HepG2 (cell line): Measurements from ENCODE around the gene KIAA0232. TPM values are rescaled to one million over a fixed set of nuclear protein-coding genes. Genes with fewer than 3 reads are reported as not detected.

ENCODE experiments used
- ATF2 ChIP-seq: sonication (generic); formaldehyde crosslinking; IDR thresholded peaks from 2 replicates; pipeline ENCODE4 v1.4.0; 2020; ENCODE audit warnings: missing genetic modification reagents
- ATF4 ChIP-seq, 2 experiments: fragments of 450-650 bp in 1 of 2; sonication (generic) in 1 of 2; formaldehyde crosslinking; IDR thresholded peaks; 2 replicates each; pipeline versions ENCODE4 v1.5.0 to v1.8.0; 2020 to 2022; ENCODE audit warnings: mild to moderate bottlenecking in 1 of 2, missing genetic modification reagents in 1 of 2
- BORCS8-MEF2B ChIP-seq: sonication (generic); formaldehyde crosslinking; IDR thresholded peaks from 2 replicates; pipeline ENCODE4 v1.8.0; 2022; ENCODE audit warnings: mild to moderate bottlenecking, missing genetic modification reagents
- CENPX ChIP-seq: sonication (generic); formaldehyde crosslinking; IDR thresholded peaks from 2 replicates; pipeline ENCODE4 v1.9.0; 2021; ENCODE audit warnings: mild to moderate bottlenecking, missing genetic modification reagents, moderate library complexity
- DRAP1 ChIP-seq: IDR thresholded peaks from 2 replicates; pipeline ENCODE4 v1.6.1; 2016; ENCODE audit warnings: missing genetic modification reagents, missing compliant biosample characterization
- ERF ChIP-seq: IDR thresholded peaks from 2 replicates; pipeline ENCODE4 v1.6.1; 2018; ENCODE audit warnings: missing biosample characterization, missing genetic modification reagents
- HNRNPH1 ChIP-seq: fragments of 200-400 bp; formaldehyde crosslinking; optimal IDR thresholded peaks from 2 replicates; pipeline ENCODE3; 2017; ENCODE audit warnings: mild to moderate bottlenecking, low read depth, low read length
- MEIS1 ChIP-seq: sonication (generic); formaldehyde crosslinking; IDR thresholded peaks from 2 replicates; pipeline ENCODE4 v1.9.0; 2021; ENCODE audit warnings: mild to moderate bottlenecking, missing genetic modification reagents, moderate library complexity, borderline replicate concordance
- MXI1 ChIP-seq: IDR thresholded peaks from 3 replicates; pipeline ENCODE4 v1.6.1; 2012; ENCODE audit warnings: low read depth, low read length, inconsistent platforms, borderline replicate concordance
- NFATC3 ChIP-seq: sonication (generic); formaldehyde crosslinking; IDR thresholded peaks from 2 replicates; pipeline ENCODE4 v1.5.1; 2020; ENCODE audit warnings: mild to moderate bottlenecking, missing genetic modification reagents
- NFYB ChIP-seq: sonication (generic); formaldehyde crosslinking; IDR thresholded peaks from 2 replicates; pipeline ENCODE4 v1.4.0; 2020; ENCODE audit warnings: missing genetic modification reagents
- RXRA ChIP-seq: sonication (generic); formaldehyde crosslinking; IDR thresholded peaks from 2 replicates; pipeline ENCODE4 v1.5.1; 2020; ENCODE audit warnings: missing genetic modification reagents
- SP140L ChIP-seq: sonication (generic); formaldehyde crosslinking; IDR thresholded peaks from 2 replicates; pipeline ENCODE4 v1.4.0; 2020; ENCODE audit warnings: missing genetic modification reagents, borderline replicate concordance
- SRY ChIP-seq: sonication (generic); formaldehyde crosslinking; IDR thresholded peaks from 2 replicates; pipeline ENCODE4 v1.8.0; 2022; ENCODE audit warnings: mild to moderate bottlenecking, missing genetic modification reagents
- ZBED4 ChIP-seq: sonication (generic); formaldehyde crosslinking; IDR thresholded peaks from 2 replicates; pipeline ENCODE4 v1.4.0; 2020; ENCODE audit warnings: missing genetic modification reagents, borderline replicate concordance
- ZMYM2 ChIP-seq: sonication (generic); formaldehyde crosslinking; IDR thresholded peaks from 2 replicates; pipeline ENCODE4 v1.8.0; 2022; ENCODE audit warnings: mild to moderate bottlenecking, missing genetic modification reagents
- ZNF44 ChIP-seq: sonication (generic); formaldehyde crosslinking; IDR thresholded peaks from 2 replicates; pipeline ENCODE4 v1.5.1; 2020; ENCODE audit warnings: mild to moderate bottlenecking, missing genetic modification reagents
- ZNF558 ChIP-seq: sonication (generic); formaldehyde crosslinking; IDR thresholded peaks from 2 replicates; pipeline ENCODE4 v1.9.0; 2022; ENCODE audit warnings: mild to moderate bottlenecking, missing genetic modification reagents, borderline replicate concordance
- ZNF562 ChIP-seq: sonication (generic); formaldehyde crosslinking; IDR thresholded peaks from 2 replicates; pipeline ENCODE4 v1.8.0; 2022; ENCODE audit warnings: missing genetic modification reagents, borderline replicate concordance
- ZNF615 ChIP-seq: sonication (generic); formaldehyde crosslinking; IDR thresholded peaks from 2 replicates; pipeline ENCODE4 v1.5.0; 2020; ENCODE audit warnings: mild to moderate bottlenecking, missing genetic modification reagents, borderline replicate concordance
- ZNF660 ChIP-seq: sonication (generic); formaldehyde crosslinking; IDR thresholded peaks from 2 replicates; pipeline ENCODE4 v1.5.1; 2020; ENCODE audit warnings: mild to moderate bottlenecking, low read depth, missing genetic modification reagents, borderline replicate concordance
- ZNF749 ChIP-seq: sonication (generic); formaldehyde crosslinking; IDR thresholded peaks from 2 replicates; pipeline ENCODE4 v1.8.0; 2022; ENCODE audit warnings: mild to moderate bottlenecking, missing genetic modification reagents, moderate library complexity, borderline replicate concordance
- ZNF777 ChIP-seq: sonication (generic); formaldehyde crosslinking; IDR thresholded peaks from 2 replicates; pipeline ENCODE4 v1.4.0; 2020; ENCODE audit warnings: missing genetic modification reagents
- polyA plus RNA-seq, 8 experiments: library from polyadenylated mRNA; depleted of rRNA in 3 of 8; stranded (reverse) in 7 of 8; unstranded in 1 of 8; fragments of >200 nt; fragmentation: Illumina TruSeq in 4 of 8; extraction: Trizol in 4 of 8; gene quantifications; 2 replicates each; pipeline versions ENCODE4 v1.2.1 to v1.2.3, GENCODE V29; 2011 to 2016; ENCODE audit warnings: low read depth in 4 of 8, missing spikeins in 1 of 8, mixed read lengths in 1 of 8; ENCODE audit not compliant: insufficient read depth in 1 of 8
- total RNA-seq, 5 experiments: library from RNA; depleted of rRNA; stranded (reverse); fragments of >200 nt; fragmentation: Illumina TruSeq; extraction: Trizol; gene quantifications; 2 replicates each; pipeline ENCODE4 v1.2.3, GENCODE V29; 2016; ENCODE audit warnings: low read depth in 1 of 5

KIAA0232 gene
- total and polyA plus RNA-seq, 2 of the 13 experiments (the other 11 are each of a cell fraction or from before 2014, with no cell fraction given): 7.8 to 17.1 TPM

GRCh38 chr4:6749340-6750171 is 33.0 kb upstream of the KIAA0232 start (continued):
- TF ChIP-seq ZNF615 (CRISPR knock-in tag) (no peak), SP140L (CRISPR knock-in tag) (no peak), MEIS1 (peak; percentile 99), ERF (CRISPR knock-in tag) (0 out of 2 replicates have a peak, but pooled peaks have one; percentile 41), ZNF562 (no peak), RXRA (peak; percentile 87), ATF4 (CRISPR knock-in tag; IDR thresholded peaks at IDR 0.05) (no peak), ZNF44 (no peak), ZBED4 (CRISPR knock-in tag) (peak; percentile 98; the same call in 1 of the 2 replicates), DRAP1 (CRISPR knock-in tag) (peak; percentile 81), NFYB (CRISPR knock-in tag) (peak; percentile 15; the same call in 1 of the 2 replicates), BORCS8-MEF2B (CRISPR knock-in tag) (0 out of 2 replicates have a peak, but pooled peaks have one; percentile 30), ZNF660 (CRISPR knock-in tag) (no peak), MXI1 (peak; percentile 95; the same call in 1 of the 3 replicates), CENPX (CRISPR knock-in tag) (no peak), SRY (no peak), ATF2 (peak; percentile 73), ZNF558 (no peak), ZNF749 (CRISPR knock-in tag) (peak; percentile 71; the same call in 1 of the 2 replicates), NFATC3 (no peak), ZMYM2 (CRISPR knock-in tag) (peak; percentile 69; the same call in 1 of the 2 replicates), ZNF777 (CRISPR knock-in tag) (0 out of 2 replicates have a peak, but pooled peaks have one; percentile 43), HNRNPH1 (no peak)
